GM04503 (cell line): ENCODE data around the gene IL4I1.
A peak's percentile ranks its signal among the peaks of the same experiment; 100 is the strongest.

ENCODE experiments used
- DNase-seq: peaks from one replicate; pipeline ENCODE4 v3.0.0-alpha.2; 2012; ENCODE audit warnings: low read depth

Gene IL4I1

DNA sequence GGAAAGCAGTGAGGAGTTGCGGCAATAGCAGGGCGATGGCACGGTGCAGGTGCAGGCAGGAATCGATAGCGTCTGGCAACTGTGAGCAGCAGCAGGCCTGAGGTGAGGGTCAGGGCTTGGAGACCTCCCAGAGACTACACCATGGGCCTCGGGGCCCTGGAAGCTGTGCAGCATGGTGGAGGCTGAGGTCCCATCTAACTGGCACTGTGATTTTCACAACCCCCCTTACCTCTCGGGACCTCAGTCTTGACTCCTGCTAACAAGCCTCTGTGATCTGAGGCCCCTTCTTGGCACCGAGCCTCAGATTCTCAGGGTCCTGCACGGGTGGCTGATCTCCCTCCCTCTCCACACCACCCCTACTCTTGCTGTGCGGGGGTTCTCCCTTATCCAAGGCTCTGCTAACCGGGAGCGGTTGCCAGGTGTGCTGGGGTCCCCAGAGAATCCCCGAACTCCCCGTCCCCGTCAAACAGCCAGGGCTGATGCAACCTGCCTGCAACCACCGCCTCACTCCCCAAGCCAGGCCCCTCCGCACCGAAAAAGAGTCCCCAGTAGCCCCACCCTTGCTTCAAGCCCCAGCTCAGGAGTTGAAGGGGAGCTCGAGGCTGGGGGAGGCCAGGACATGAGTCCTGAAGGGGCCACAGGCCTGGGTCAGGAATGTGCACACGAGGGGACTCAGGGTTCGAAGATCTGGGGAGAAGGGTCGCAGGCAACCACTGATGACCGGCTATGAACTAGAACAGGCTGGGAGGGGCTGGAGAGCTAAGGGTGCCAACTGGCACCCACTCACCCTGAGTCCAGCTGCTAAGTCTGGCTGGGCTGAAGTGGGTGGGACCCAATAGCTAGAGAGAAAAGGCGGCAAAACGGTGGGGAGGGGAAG lies 27.6 kb upstream of the IL4I1 start:
- DNase-seq: no peak

GRCh38 chr19:49923055-49924003 lies 26.6 kb upstream of the IL4I1 start:
- no peak for DNase-seq

- peak; percentile 61 for DNase-seq
Observed at GRCh38 chr19:49921871-49922795, 25.4 kb upstream of the IL4I1 start.

DNA sequence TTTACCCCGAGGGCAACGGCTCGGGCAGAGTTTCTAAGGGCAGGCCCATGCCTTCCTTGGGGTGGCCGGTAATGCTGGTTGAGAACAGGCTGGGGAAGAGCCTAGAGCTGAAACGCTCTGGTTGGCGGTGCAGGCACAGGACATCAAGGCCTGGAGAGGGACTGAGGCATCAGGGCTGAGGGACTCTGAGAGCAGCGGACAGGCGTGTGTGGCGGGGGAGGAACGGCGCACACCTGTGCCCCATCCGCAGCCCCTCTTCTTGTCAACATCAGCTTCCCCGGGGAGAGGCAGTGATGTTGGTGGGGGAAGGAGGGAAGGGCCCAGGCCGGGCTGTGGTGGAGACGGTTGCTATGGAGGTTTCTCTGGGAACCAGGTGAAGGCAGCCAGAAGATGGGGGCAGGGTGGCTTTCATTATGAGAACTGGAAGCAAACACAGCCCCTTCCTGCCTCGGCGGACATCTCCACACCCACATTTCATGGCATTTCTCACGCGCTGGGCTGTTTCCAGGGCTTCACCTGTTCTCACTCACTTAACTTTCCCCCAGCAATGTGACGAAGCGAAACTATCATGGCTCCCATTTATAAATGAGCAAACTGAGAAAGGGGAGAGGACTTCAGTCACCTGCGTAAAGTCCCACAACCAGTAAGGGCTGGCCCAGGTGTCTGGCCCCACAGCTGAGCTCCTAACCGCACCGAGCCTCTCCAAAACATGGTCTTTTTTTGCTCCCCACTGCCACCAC lies 24.1 kb upstream of the IL4I1 start:
- no peak for DNase-seq

DNA sequence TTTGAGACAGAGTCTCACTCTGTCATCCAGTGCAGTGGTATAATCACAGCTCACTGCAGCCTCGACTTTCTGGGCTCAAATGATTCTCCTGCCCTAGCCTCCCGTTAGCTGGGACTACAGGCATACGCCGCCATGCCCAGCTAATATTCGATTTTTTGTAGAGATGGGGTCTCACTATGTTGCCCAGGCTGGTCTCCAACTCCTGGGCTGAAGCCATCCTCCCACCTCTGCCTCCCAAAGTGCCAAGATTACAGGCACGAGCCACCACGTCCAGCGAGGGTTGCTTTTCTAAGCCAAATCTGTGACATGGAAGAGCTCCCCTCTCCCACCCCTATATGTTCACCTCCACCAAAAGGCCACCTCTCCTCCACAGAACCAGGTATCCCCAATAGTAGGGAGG lies 21.4 kb upstream of the IL4I1 start:
- no peak for DNase-seq

- no peak for DNase-seq
Observed at GRCh38 chr19:49916839-49917733, 20.4 kb upstream of the IL4I1 start.

DNA sequence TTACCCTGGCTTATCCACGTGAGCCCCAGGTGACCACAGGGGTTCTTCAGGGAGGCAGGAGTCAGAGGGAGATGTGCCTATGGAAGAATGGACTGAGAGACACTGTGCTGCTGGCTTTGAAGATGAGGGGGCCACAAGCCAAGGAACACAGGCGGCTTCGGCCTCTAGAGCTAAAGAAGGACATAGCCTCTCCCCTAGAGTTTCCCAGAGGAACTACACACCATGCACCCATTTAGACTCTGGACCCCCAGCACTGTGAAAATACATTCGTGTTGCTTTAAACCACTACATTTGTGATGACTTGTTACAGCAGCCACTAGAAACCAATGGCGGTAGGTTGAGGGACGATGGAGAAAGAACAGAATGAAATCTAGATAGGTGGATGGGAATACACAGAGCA lies 18.6 kb upstream of the IL4I1 start:
- no peak for DNase-seq

GRCh38 chr19:49913720-49914119 lies 17.0 kb upstream of the IL4I1 start:
- no peak for DNase-seq

DNA sequence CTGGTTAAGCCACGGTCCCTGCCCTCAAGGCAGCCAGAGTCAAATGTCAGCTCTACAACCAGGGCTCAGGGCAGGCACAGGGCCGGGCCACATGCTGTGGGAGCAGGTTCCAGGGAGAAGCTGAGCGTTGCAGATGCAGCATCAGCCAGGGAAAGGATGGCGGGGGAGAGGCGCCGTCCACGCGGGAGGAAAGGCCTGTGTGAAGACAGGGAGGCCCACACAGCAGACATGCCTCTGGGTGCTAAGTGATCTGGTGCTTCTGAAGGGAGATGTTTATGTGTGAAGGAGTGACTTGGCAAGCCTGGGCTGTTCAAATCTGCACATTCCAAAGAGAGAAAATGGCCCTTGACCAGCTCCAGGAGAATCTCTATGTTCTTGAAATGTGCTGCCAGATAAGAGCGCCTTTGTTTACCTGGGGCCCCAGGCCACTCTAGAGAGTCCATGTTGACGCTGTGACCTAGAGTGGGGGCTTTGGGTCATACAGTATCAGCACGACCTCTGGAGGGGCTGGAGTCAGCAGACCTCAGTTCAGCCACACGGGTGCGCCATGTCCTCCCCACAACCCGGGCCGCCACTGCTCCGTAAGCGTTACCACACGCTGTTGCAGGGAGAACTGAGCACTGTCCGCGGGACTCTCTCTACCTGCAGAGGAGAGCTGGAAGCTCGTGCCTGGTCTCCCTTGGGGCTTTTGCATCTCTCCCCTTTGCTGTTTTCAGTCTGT lies 16.4 kb upstream of the IL4I1 start:
- DNase-seq: no peak

DNA sequence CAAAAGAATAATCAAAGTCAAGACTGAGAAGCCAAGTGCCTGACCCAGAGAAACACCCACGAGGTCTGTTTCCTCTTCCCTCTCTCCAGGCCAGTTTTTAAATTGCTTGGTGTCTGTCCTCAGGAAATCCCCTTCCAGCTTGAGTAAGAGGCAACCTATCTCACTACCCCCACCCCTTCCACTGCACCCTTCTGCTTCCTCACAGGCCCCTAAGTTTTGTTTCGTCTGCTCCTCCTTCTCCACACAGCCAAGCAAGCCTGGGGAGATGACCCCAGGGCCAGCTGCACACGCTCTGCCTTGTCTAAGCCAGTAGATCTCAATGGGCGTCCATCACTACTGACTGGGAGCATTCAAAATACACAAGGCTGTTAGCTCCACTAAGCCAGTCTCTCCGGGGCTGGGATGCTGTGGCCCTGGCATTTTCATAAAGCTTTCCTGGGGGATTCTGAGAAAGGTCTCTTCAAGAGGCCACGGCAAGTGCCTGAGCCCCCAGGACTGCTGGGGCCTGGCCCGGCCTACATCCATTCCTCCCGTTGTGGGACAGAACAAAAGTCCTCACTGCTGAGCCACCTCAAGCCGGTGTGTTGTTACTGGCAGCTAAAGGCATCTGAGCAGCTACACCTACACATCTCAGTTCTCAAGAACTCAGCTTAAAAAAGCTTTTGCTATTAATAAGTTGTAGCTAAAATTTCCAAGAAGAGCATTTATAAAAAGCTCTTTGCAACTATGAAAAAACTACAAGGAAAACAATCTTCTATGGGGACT lies 14.9 kb upstream of the IL4I1 start:
- DNase-seq: no peak

GRCh38 chr19:49910179-49910578 lies 13.5 kb upstream of the IL4I1 start:
- no peak for DNase-seq

DNA sequence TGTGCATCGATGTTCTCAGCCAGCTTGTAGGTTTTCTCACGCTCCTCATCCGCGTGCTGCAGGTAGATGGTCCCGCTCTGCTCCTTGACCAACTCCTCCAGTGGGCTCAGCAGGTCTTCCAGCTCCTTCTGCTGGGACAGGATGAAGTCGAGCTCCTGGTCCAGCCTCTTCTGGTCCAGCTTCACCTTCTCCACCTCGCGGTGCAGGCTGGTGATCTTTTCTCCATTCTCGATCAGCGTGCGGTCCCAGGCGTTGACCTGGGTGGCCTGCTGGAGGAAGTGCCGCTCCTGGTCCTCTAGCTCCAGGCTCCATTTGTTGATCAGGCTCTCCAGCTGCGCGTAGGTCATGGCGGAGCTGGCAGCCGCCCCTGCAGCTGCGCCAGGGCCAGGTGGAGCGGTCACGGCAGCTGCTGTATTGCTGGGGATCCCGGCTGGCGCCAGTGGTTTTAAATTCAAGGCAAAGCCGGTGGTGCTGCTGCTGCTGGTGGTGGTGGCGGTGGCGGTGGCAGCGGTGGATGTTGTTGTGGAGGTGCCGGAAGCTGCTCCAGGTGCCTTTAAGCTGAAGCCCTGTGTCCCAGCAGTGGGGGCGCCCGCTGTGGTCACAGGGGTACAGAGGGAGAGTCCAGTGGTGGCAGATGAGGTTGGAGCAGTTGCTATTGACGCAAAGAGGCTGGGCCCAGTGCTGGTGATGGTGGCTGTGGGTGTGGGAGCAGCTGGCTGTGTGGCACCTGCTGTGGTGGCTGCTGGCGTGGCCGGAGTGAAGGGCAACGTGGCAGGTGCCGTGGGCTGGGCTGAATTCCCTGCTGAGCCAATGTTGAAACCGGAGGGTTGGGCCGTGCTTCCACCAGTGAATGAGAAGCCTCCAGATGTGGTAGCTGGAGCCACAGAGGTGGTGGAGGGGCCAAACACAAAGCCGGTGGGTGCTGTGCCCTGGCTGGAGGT lies 12.1 kb upstream of the IL4I1 start:
- DNase-seq: no peak

DNA sequence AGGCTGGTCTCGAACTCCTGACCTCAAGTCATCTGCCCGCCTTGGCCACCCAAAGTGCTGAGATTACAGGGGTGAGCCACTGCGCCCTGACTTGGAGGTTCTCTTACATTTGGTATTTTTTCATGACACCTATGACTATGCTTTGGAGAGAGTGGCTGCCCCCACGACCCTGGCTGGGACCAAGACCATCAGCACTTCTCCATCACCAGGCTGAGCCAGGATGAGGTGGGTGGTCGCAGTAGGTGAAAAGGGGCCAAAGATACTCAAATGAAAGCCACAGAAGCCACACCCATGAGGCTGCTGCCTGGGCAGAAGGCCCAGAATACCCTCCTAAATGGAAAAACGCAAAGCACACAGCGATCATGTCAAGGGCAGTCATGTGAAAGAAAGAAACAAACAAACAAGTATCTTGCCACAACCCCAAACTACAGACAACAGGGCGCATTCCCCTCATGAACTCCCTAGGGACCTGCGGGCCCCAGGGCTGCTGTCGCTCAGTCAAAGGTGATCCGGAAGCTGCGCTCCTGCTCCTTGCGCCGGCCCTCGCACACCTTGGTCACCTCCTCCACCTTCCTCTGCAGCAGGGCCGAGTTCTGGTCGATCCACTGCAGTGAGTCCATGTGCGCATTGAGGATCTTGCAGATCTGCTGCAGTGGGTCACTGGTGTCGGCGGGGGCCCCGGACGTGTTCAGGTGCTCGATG lies 11.2 kb upstream of the IL4I1 start:
- DNase-seq: no peak

DNA sequence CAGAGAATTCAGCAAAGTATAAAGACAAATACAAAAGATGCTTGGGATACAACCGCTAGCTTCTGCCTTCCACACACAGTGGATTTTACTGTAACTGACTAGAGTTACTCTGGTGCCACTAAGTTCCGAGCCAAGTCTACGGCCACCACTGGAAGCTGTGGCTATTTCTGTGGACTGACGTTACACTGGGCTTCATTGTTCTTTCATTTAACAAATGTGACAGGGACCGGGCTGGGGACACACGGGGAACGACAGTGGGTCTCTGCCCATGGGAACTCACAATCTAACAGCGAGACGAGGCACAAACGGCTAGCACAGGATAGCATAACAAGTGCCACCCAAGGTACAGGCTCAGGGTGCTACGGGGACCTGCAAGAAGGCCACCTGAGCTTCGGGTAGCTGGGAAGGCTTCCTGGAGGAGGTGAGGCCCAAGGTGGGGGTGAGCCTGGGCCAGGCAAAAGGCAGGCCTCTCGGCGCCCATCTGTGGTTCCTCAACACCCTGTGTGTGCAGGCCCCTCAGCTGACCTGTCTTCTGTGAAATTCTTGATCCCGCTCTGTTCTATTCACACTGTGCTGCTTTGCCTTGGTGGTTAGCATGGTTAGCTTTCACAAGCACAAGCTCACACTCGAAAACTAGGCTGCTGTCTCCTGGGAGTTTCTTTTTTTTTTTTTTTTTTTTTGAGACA lies 10.3 kb upstream of the IL4I1 start:
- no peak for DNase-seq

- DNase-seq: no peak
Observed at GRCh38 chr19:49904136-49904535, 7.4 kb upstream of the IL4I1 start.

- no peak for DNase-seq
Observed at GRCh38 chr19:49895566-49896297, 955 bp downstream of the IL4I1 start.
